HG03575 (cell line): Measurements from ENCODE around the gene RNU1-2.
"Not testable (repeated sequence)": the region's sequence is repeated elsewhere in the genome, so short reads cannot be mapped to it uniquely, and the experiment has no call there.

ENCODE experiments used
- ATAC-seq: cut with Tn5 transposase; IDR thresholded peaks from one replicate; pipeline ENCODE4 v1.9.1; 2021; ENCODE audit not compliant: unreplicated experiment, insufficient number of reproducible peaks, low FRiP score; ENCODE audit errors: extremely low read depth

Gene RNU1-2

GRCh38 chr1:16922885-16923431, 27.2 kb downstream of the RNU1-2 start:
- ATAC-seq, result no peak

- no peak for ATAC-seq
Observed at GRCh38 chr1:16924216-16924918, 28.6 kb downstream of the RNU1-2 start.

GRCh38 chr1:16924919-16925477, 29.2 kb downstream of the RNU1-2 start:
- ATAC-seq, result no peak

GRCh38 chr1:16925635-16926490, 30.1 kb downstream of the RNU1-2 start:
- ATAC-seq, result no peak

- ATAC-seq, result no peak
Observed at GRCh38 chr1:16926491-16927073, 30.8 kb downstream of the RNU1-2 start.

GRCh38 chr1:16927256-16927655, 31.5 kb downstream of the RNU1-2 start:
- no peak for ATAC-seq

- ATAC-seq, result no peak
Observed at GRCh38 chr1:16927711-16928485, 32.1 kb downstream of the RNU1-2 start.

GRCh38 chr1:16929146-16930041, 33.6 kb downstream of the RNU1-2 start:
- not testable (repeated sequence) for ATAC-seq

- ATAC-seq, result not testable (repeated sequence)
Observed at GRCh38 chr1:16931206-16931934, 35.6 kb downstream of the RNU1-2 start.

- not testable (repeated sequence) for ATAC-seq
Observed at GRCh38 chr1:16933945-16934344, 38.2 kb downstream of the RNU1-2 start.

GRCh38 chr1:16936580-16936979, 40.8 kb downstream of the RNU1-2 start:
- not testable (repeated sequence) for ATAC-seq

GRCh38 chr1:16938351-16939321, 42.9 kb downstream of the RNU1-2 start:
- ATAC-seq, result no peak

- ATAC-seq, result not testable (repeated sequence)
Observed at GRCh38 chr1:16939386-16940180, 43.8 kb downstream of the RNU1-2 start.

- no peak for ATAC-seq
Observed at GRCh38 chr1:16944038-16944437, 48.3 kb downstream of the RNU1-2 start.

GRCh38 chr1:16945512-16945911, 49.7 kb downstream of the RNU1-2 start:
- not testable (repeated sequence) for ATAC-seq
